Inferior parietal cortex (tissue), 1 donor: ENCODE data around the gene HHAT.

ENCODE experiments used
- DNase-seq: peaks from one replicate; pipeline ENCODE4 v3.0.0-alpha.2; 2016; ENCODE audit errors: extremely low spot score

HHAT gene

GRCh38 chr1:210551899-210552298, 223.2 kb downstream of the HHAT start:
- no peak for DNase-seq

GRCh38 chr1:210553711-210554110, 225.0 kb downstream of the HHAT start:
- DNase-seq = no peak

GRCh38 chr1:210554382-210554781, 225.7 kb downstream of the HHAT start:
- no peak for DNase-seq

- DNase-seq = no peak
These were observed 227.8 kb downstream of the HHAT start for GRCh38 chr1:210556475-210556874.

- DNase-seq = no peak
These were observed 228.8 kb downstream of the HHAT start for GRCh38 chr1:210557426-210558077.

GRCh38 chr1:210558302-210558701, 229.6 kb downstream of the HHAT start:
- DNase-seq = no peak

GRCh38 chr1:210565306-210565705, 236.6 kb downstream of the HHAT start:
- no peak for DNase-seq

- no peak for DNase-seq
These were observed 239.9 kb downstream of the HHAT start for GRCh38 chr1:210568631-210569030.

GRCh38 chr1:210570116-210570515, 241.4 kb downstream of the HHAT start:
- no peak for DNase-seq

GRCh38 chr1:210571356-210572284, 242.9 kb downstream of the HHAT start:
- no peak for DNase-seq

- DNase-seq = no peak
These were observed 244.4 kb downstream of the HHAT start for GRCh38 chr1:210573141-210573540.

- DNase-seq = no peak
These were observed 253.7 kb downstream of the HHAT start for GRCh38 chr1:210582205-210582970.

GRCh38 chr1:210584439-210585113, 255.9 kb downstream of the HHAT start:
- DNase-seq = peak; percentile 95

GRCh38 chr1:210586771-210587170, 258.1 kb downstream of the HHAT start:
- DNase-seq = peak; percentile 83

- no peak for DNase-seq
These were observed 258.9 kb downstream of the HHAT start for GRCh38 chr1:210587566-210587965.

GRCh38 chr1:210588357-210588756, 259.7 kb downstream of the HHAT start:
- DNase-seq = no peak

GRCh38 chr1:210588946-210589345, 260.2 kb downstream of the HHAT start:
- no peak for DNase-seq

GRCh38 chr1:210591214-210591613, 262.5 kb downstream of the HHAT start:
- no peak for DNase-seq

GRCh38 chr1:210594605-210595004, 265.9 kb downstream of the HHAT start:
- DNase-seq = no peak

- DNase-seq = no peak
These were observed 267.9 kb downstream of the HHAT start for GRCh38 chr1:210596641-210597040.

GRCh38 chr1:210597555-210598134, 268.9 kb downstream of the HHAT start:
- no peak for DNase-seq
